ENCODE results near the gene SCRT2. TPM values are rescaled to one million over a fixed set of nuclear protein-coding genes. Genes with fewer than 3 reads are reported as not detected.

SCRT2 gene
- total and polyA plus RNA-seq, 2 of the 4 experiments (the other 2 are of a cell fraction) = not detected

GRCh38 chr20:711576-711975 lies 36.0 kb upstream of the SCRT2 start:
- Histone ChIP-seq H3K23ac (ENCODE audit: low read depth, low read length) (no peak overlapping the region), H2BK120ac (ENCODE audit: low read depth, low read length) (no peak overlapping the region), H3K9ac (ENCODE audit: low read depth, low read length) (no peak overlapping the region), H2AFZ (replicated peaks; ENCODE audit: low read length, poor library complexity) (peak overlapping the region; percentile 17), H3K79me1 (ENCODE audit: low read depth in 1 of 2, low read length in 2 of 2) (no peaks in the 10 kb centered on the region), H3K14ac (replicated peaks; ENCODE audit: low read depth, low read length) (no peak overlapping the region), H3K9me1 (ENCODE audit: insufficient read depth, low read length) (no peaks in the 10 kb centered on the region), H2BK20ac (ENCODE audit: low read depth, low read length) (no peak overlapping the region), H2AK9ac (replicated peaks; ENCODE audit: low read depth, low read length, poor library complexity) (no peak overlapping the region), H2BK5ac (ENCODE audit: low read depth, low read length, poor library complexity, severe bottlenecking) (no peak overlapping the region), H3K56ac (ENCODE audit: extremely low read depth, insufficient read depth, low read length) (no peak overlapping the region), H3K4ac (ENCODE audit: low read depth, low read length) (no peak overlapping the region), H2BK15ac (ENCODE audit: low read depth, low read length) (no peak overlapping the region), H4K20me1 (ENCODE audit: insufficient read depth, low read length) (no peaks in the 10 kb centered on the region), H3K27ac (ENCODE audit: insufficient read depth, low read length) (no peak overlapping the region), H3K4me1 (ENCODE audit: control insufficient read depth, insufficient read depth, low read length) (no peaks in the 10 kb centered on the region), H3K27me3 (ENCODE audit: control insufficient read depth, insufficient read depth, low read length) (peaks cover 23% of the 10 kb centered on the region), H3K4me3 (ENCODE audit: insufficient read depth, low read depth, low read length) (no peak overlapping the region), H4K91ac (ENCODE audit: insufficient read depth, low read depth, low read length) (no peak overlapping the region), H3K9me3 (ENCODE audit: control insufficient read depth, insufficient read depth, low read length) (peaks cover 3% of the 10 kb centered on the region; the same call in 1 of the 2 replicates), H3K4me2 (ENCODE audit: low read depth, low read length) (no peak overlapping the region), H4K8ac (ENCODE audit: low read depth in 2 of 2, low read length in 2 of 2) (no peak overlapping the region), H3K36me3 (ENCODE audit: control insufficient read depth, insufficient read depth, low read length) (no peaks in the 10 kb centered on the region), H2AK5ac (ENCODE audit: low read depth, low read length) (no peak overlapping the region), H4K5ac (ENCODE audit: low read depth, low read length) (no peak overlapping the region), H3K18ac (ENCODE audit: low read depth, low read length) (no peak overlapping the region)
- in situ Hi-C loops (cut with MboI; ENCODE audit: low sequenced_read_pairs) (no loop called here), dilution Hi-C loops (cut with HindIII; ENCODE audit: low sequenced_read_pairs, unreplicated experiment) (no loop called here), intact Hi-C loops (cut with micrococcal nuclease) (no loop called here)
- TF ChIP-seq RFX5 (IDR thresholded peaks at IDR 0.05; ENCODE audit: low read depth, low read length) (no peak), SMC3 (IDR thresholded peaks at IDR 0.05; ENCODE audit: low read depth, low read length) (no peak), NFE2L2 (IDR thresholded peaks at IDR 0.05; ENCODE audit: low read depth, low read length) (no peak), CHD1 (IDR thresholded peaks at IDR 0.05; ENCODE audit: low read depth, low read length) (no peak), USF2 (IDR thresholded peaks at IDR 0.05; ENCODE audit: low read depth, low read length) (no peak), BHLHE40 (IDR thresholded peaks at IDR 0.05; ENCODE audit: low read depth, low read length) (no peak)
- ATAC-seq (ENCODE audit: low read depth) (no peak), DNase-seq (no peak)
- POLR2A ChIA-PET (ENCODE audit: unreplicated experiment) = no interaction called here
- no CpG with 5 or more reads among the region's 2 CpGs for WGBS, 2 experiments (ENCODE audit: extremely low coverage in 2 of 2, insufficient read length in 1 of 2)
- BruUV-seq (replicated peaks) = no TSS peak
- CTCF ChIA-PET = no interaction called here
